Activated T-helper 17 cell treated with anti-CD3 and anti-CD28 coated beads, Interleukin-2, amount 50 U/mL, for 72 hours (primary cell): ENCODE results near the gene SLC26A4. TPM values are rescaled to one million over a fixed set of nuclear protein-coding genes. Genes with fewer than 3 reads are reported as not detected.

Experiments used
- ATAC-seq: fragments of 150-1000 bp; cut with Tn5 transposase; replicated peaks from 2 replicates; pipeline ENCODE4 v1.10.0; 2021; ENCODE audit warnings: mild to moderate bottlenecking, moderate library complexity
- H3K27ac Mint-ChIP-seq: one replicate; pipeline ENCODE4 v1.8.0; 2022; ENCODE audit warnings: mixed read lengths
- H3K27me3 Mint-ChIP-seq: one replicate; pipeline ENCODE4 v1.8.0; 2022; ENCODE audit warnings: mixed read lengths
- H3K36me3 Mint-ChIP-seq: one replicate; pipeline ENCODE4 v1.8.0; 2022; ENCODE audit warnings: low read depth, mild to moderate bottlenecking, mixed read lengths
- H3K4me1 Mint-ChIP-seq: one replicate; pipeline ENCODE4 v1.8.0; 2022; ENCODE audit warnings: mixed read lengths
- H3K4me3 Mint-ChIP-seq: one replicate; pipeline ENCODE4 v1.8.0; 2022; ENCODE audit warnings: mild to moderate bottlenecking, mixed read lengths
- H3K9me3 Mint-ChIP-seq: one replicate; pipeline ENCODE4 v1.8.0; 2022; ENCODE audit warnings: mixed read lengths
- total RNA-seq, 2 donors: library from RNA; stranded (reverse); gene quantifications; one replicate each; pipeline ENCODE4 v1.2.3, GENCODE V29; 2022

The SLC26A4 gene
- total RNA-seq, 2 donors from 2014 or later: 14.7 to 27.5 TPM

- no peak overlapping the region for H3K4me3 Mint-ChIP-seq
- H3K36me3 Mint-ChIP-seq: peaks cover 13% of the 10 kb centered on the region
- no peak overlapping the region for H3K27ac Mint-ChIP-seq
- H3K4me1 Mint-ChIP-seq: no peaks in the 10 kb centered on the region
- H3K9me3 Mint-ChIP-seq: no peaks in the 10 kb centered on the region
- no peak for ATAC-seq
- H3K27me3 Mint-ChIP-seq: peaks cover 12% of the 10 kb centered on the region
These were observed 35.8 kb downstream of the SLC26A4 start for GRCh38 chr7:107696330-107696946.

GRCh38 chr7:107697321-107698049 is 36.9 kb downstream of the SLC26A4 start:
- Mint-ChIP-seq H3K4me1 (peaks cover under 1% of the 10 kb centered on the region), H3K27ac (no peak overlapping the region), H3K9me3 (no peaks in the 10 kb centered on the region), H3K4me3 (no peak overlapping the region), H3K27me3 (peaks cover 12% of the 10 kb centered on the region), H3K36me3 (peaks cover 19% of the 10 kb centered on the region)
- no peak for ATAC-seq

GRCh38 chr7:107700570-107700969 is 39.9 kb downstream of the SLC26A4 start:
- no peak for ATAC-seq
- H3K36me3 Mint-ChIP-seq: peaks cover 19% of the 10 kb centered on the region
- no peaks in the 10 kb centered on the region for H3K9me3 Mint-ChIP-seq
- H3K4me1 Mint-ChIP-seq: peaks cover 11% of the 10 kb centered on the region
- peaks cover 3% of the 10 kb centered on the region for H3K27me3 Mint-ChIP-seq
- H3K4me3 Mint-ChIP-seq: no peak overlapping the region
- no peak overlapping the region for H3K27ac Mint-ChIP-seq

GRCh38 chr7:107701191-107701590 is 40.6 kb downstream of the SLC26A4 start:
- no peak for ATAC-seq
- no peak overlapping the region for H3K27ac Mint-ChIP-seq
- no peak overlapping the region for H3K4me3 Mint-ChIP-seq
- peaks cover 3% of the 10 kb centered on the region for H3K27me3 Mint-ChIP-seq
- no peaks in the 10 kb centered on the region for H3K9me3 Mint-ChIP-seq
- peaks cover 19% of the 10 kb centered on the region for H3K36me3 Mint-ChIP-seq
- peaks cover 11% of the 10 kb centered on the region for H3K4me1 Mint-ChIP-seq

- Mint-ChIP-seq H3K4me3 (no peak overlapping the region), H3K27me3 (peaks cover 5% of the 10 kb centered on the region), H3K9me3 (no peaks in the 10 kb centered on the region), H3K4me1 (peaks cover 11% of the 10 kb centered on the region), H3K27ac (peak overlapping the region; percentile 16), H3K36me3 (peaks cover 19% of the 10 kb centered on the region)
- no peak for ATAC-seq
These were observed 42.6 kb downstream of the SLC26A4 start for GRCh38 chr7:107703219-107703618.

- Mint-ChIP-seq H3K27ac (no peak overlapping the region), H3K27me3 (peaks cover 5% of the 10 kb centered on the region), H3K4me1 (peaks cover 11% of the 10 kb centered on the region), H3K4me3 (no peak overlapping the region), H3K9me3 (no peaks in the 10 kb centered on the region), H3K36me3 (peaks cover 16% of the 10 kb centered on the region)
- no peak for ATAC-seq
These were observed 43.2 kb downstream of the SLC26A4 start for GRCh38 chr7:107703872-107704271.

GRCh38 chr7:107708956-107709355 is 48.3 kb downstream of the SLC26A4 start:
- Mint-ChIP-seq H3K27me3 (peaks cover 12% of the 10 kb centered on the region), H3K4me1 (no peaks in the 10 kb centered on the region), H3K9me3 (no peaks in the 10 kb centered on the region), H3K4me3 (no peak overlapping the region), H3K36me3 (peaks cover 9% of the 10 kb centered on the region), H3K27ac (no peak overlapping the region)
- ATAC-seq: no peak

GRCh38 chr7:107711301-107711700 is 50.7 kb downstream of the SLC26A4 start:
- H3K36me3 Mint-ChIP-seq: peaks cover 9% of the 10 kb centered on the region
- H3K4me3 Mint-ChIP-seq: no peak overlapping the region
- peaks cover 12% of the 10 kb centered on the region for H3K27me3 Mint-ChIP-seq
- H3K27ac Mint-ChIP-seq: no peak overlapping the region
- no peaks in the 10 kb centered on the region for H3K4me1 Mint-ChIP-seq
- H3K9me3 Mint-ChIP-seq: no peaks in the 10 kb centered on the region
- ATAC-seq: no peak

- Mint-ChIP-seq H3K27me3 (peaks cover 12% of the 10 kb centered on the region), H3K4me1 (no peaks in the 10 kb centered on the region), H3K36me3 (peaks cover 9% of the 10 kb centered on the region), H3K4me3 (no peak overlapping the region), H3K9me3 (no peaks in the 10 kb centered on the region), H3K27ac (no peak overlapping the region)
- ATAC-seq: no peak
These were observed 51.4 kb downstream of the SLC26A4 start for GRCh38 chr7:107712025-107712424.

GRCh38 chr7:107712896-107713295 is 52.3 kb downstream of the SLC26A4 start:
- H3K36me3 Mint-ChIP-seq: peaks cover 9% of the 10 kb centered on the region
- ATAC-seq: no peak
- H3K27me3 Mint-ChIP-seq: peaks cover 9% of the 10 kb centered on the region
- H3K9me3 Mint-ChIP-seq: no peaks in the 10 kb centered on the region
- H3K4me1 Mint-ChIP-seq: no peaks in the 10 kb centered on the region
- H3K4me3 Mint-ChIP-seq: no peak overlapping the region
- H3K27ac Mint-ChIP-seq: no peak overlapping the region

- H3K27ac Mint-ChIP-seq: no peak overlapping the region
- H3K36me3 Mint-ChIP-seq: no peaks in the 10 kb centered on the region
- no peak overlapping the region for H3K4me3 Mint-ChIP-seq
- H3K4me1 Mint-ChIP-seq: no peaks in the 10 kb centered on the region
- peaks cover 9% of the 10 kb centered on the region for H3K27me3 Mint-ChIP-seq
- H3K9me3 Mint-ChIP-seq: no peaks in the 10 kb centered on the region
- ATAC-seq: no peak
These were observed 54.9 kb downstream of the SLC26A4 start for GRCh38 chr7:107715531-107715930.

GRCh38 chr7:107718456-107719193 is 58.0 kb downstream of the SLC26A4 start:
- Mint-ChIP-seq H3K27me3 (no peaks in the 10 kb centered on the region), H3K4me1 (no peaks in the 10 kb centered on the region), H3K9me3 (no peaks in the 10 kb centered on the region), H3K27ac (no peak overlapping the region), H3K4me3 (no peak overlapping the region), H3K36me3 (no peaks in the 10 kb centered on the region)
- no peak for ATAC-seq

- Mint-ChIP-seq H3K27me3 (no peaks in the 10 kb centered on the region), H3K4me3 (no peak overlapping the region), H3K9me3 (no peaks in the 10 kb centered on the region), H3K27ac (no peak overlapping the region), H3K4me1 (no peaks in the 10 kb centered on the region), H3K36me3 (no peaks in the 10 kb centered on the region)
- no peak for ATAC-seq
These were observed 60.7 kb downstream of the SLC26A4 start for GRCh38 chr7:107721286-107721685.

- Mint-ChIP-seq H3K36me3 (no peaks in the 10 kb centered on the region), H3K4me3 (no peak overlapping the region), H3K4me1 (no peaks in the 10 kb centered on the region), H3K27ac (peak overlapping the region; percentile 7), H3K27me3 (peaks cover 8% of the 10 kb centered on the region), H3K9me3 (no peaks in the 10 kb centered on the region)
- ATAC-seq: no peak
These were observed 62.6 kb downstream of the SLC26A4 start for GRCh38 chr7:107723255-107723654.
